Thyroid gland (tissue), 4 donors: ENCODE measurements around the gene OIT3. TPM values are rescaled to one million over a fixed set of nuclear protein-coding genes. Genes with fewer than 3 reads are reported as not detected.

Experiments used
- DNase-seq, 2 donors: peaks; one replicate each; pipeline ENCODE4 v3.0.0-alpha.2; 2019
- H3K27ac ChIP-seq, 3 donors: fragments of 200-600 bp; sonication (generic); 1 replicate in 2 of 3; 2 replicates in 1 of 3; pipeline ENCODE4 v1.5.1; 2016 to 2019; ENCODE audit warnings: mild to moderate bottlenecking in 1 of 3, moderate library complexity in 1 of 3
- H3K27me3 ChIP-seq: fragments of 200-600 bp; sonication (generic); one replicate; pipeline ENCODE4 v1.5.1; 2019
- H3K36me3 ChIP-seq, 2 donors: fragments of 200-600 bp; sonication (generic); one replicate each; pipeline ENCODE4 v1.5.1; 2016 to 2019
- H3K4me1 ChIP-seq, 2 donors: fragments of 200-600 bp; sonication (generic); one replicate each; pipeline ENCODE4 v1.5.1; 2017 to 2019
- H3K4me3 ChIP-seq, 3 donors: fragments of 200-600 bp; sonication (generic); replicated peaks in 1 of 3; 1 replicate in 2 of 3; 2 replicates in 1 of 3; pipeline ENCODE4 v1.5.1; 2016; ENCODE audit warnings: mild to moderate bottlenecking in 1 of 3
- H3K9me3 ChIP-seq: fragments of 200-600 bp; sonication (generic); one replicate; pipeline ENCODE4 v1.5.1; 2017
- CTCF ChIP-seq, 6 experiments: fragments of 200-600 bp in 3 of 6; fragments of 450-650 bp in 3 of 6; sonication (generic) in 3 of 6; IDR thresholded peaks; one replicate each; pipeline ENCODE4 v1.5.1; 2016 to 2019; ENCODE audit warnings: antibody characterized with exemption in 6 of 6, mild to moderate bottlenecking in 2 of 6, inconsistent platforms in 1 of 6, moderate library complexity in 1 of 6
- POLR2A ChIP-seq, 2 donors: fragments of 450-650 bp; IDR thresholded peaks; one replicate each; pipeline ENCODE4 v1.6.1; 2017; ENCODE audit warnings: antibody characterized with exemption in 2 of 2, mild to moderate bottlenecking in 2 of 2, moderate library complexity in 1 of 2
- WGBS, 2 donors: methylation state at CpG; one replicate each; pipeline ENCODE4 v1.1.5; 2017; 5-methylcytosine and 5-hydroxymethylcytosine counted together
- intact Hi-C: fragments of 100-400 bp; cut with DNase I; formaldehyde crosslinking; loops from one replicate; pipeline ENCODE4 v1.15.1; 2023
- total RNA-seq, 4 donors: library from RNA; depleted of rRNA; stranded (reverse); fragments of >200 nt; gene quantifications; one replicate each; pipeline ENCODE4 v1.2.3, GENCODE V29; 2016

Gene OIT3
- total RNA-seq, 4 donors from 2014 or later, result 0.27 TPM; not detected in 3

GRCh38 chr10:72886621-72887020 is 6.9 kb upstream of the OIT3 start:
- Histone ChIP-seq H3K27ac (no peak overlapping the region), H3K36me3 (no peaks in the 10 kb centered on the region), H3K4me3 (no peak overlapping the region), H3K4me1 (no peaks in the 10 kb centered on the region), H3K27me3 (no peaks in the 10 kb centered on the region), H3K9me3 (no peaks in the 10 kb centered on the region)
- intact Hi-C loops, result no loop called here
- DNase-seq, result no peak
- 64 to 71% methylated on average over 1 of the region's 1 CpG for WGBS, 2 donors
- TF ChIP-seq POLR2A (IDR thresholded peaks at IDR 0.05) (no peak), CTCF (IDR thresholded peaks at IDR 0.05) (no peak)

- no peaks in the 10 kb centered on the region for H3K4me1 ChIP-seq
- H3K27me3 ChIP-seq, result no peaks in the 10 kb centered on the region
- intact Hi-C loops, result no loop called here
- no peak overlapping the region for H3K27ac ChIP-seq
- no peak overlapping the region for H3K4me3 ChIP-seq
- no peaks in the 10 kb centered on the region for H3K36me3 ChIP-seq
- no peak for TF ChIP-seq CTCF (IDR thresholded peaks at IDR 0.05)
- TF ChIP-seq POLR2A (IDR thresholded peaks at IDR 0.05), result no peak
- 66 to 70% methylated on average over 5 of the region's 5 CpGs for WGBS, 2 donors
- no peaks in the 10 kb centered on the region for H3K9me3 ChIP-seq
- DNase-seq, result no peak
Observed at GRCh38 chr10:72887043-72887442, 6.5 kb upstream of the OIT3 start.

GRCh38 chr10:72888151-72888638 is 5.3 kb upstream of the OIT3 start:
- TF ChIP-seq CTCF (IDR thresholded peaks at IDR 0.05) (no peak), POLR2A (IDR thresholded peaks at IDR 0.05) (no peak)
- intact Hi-C loops, result no loop called here
- Histone ChIP-seq H3K36me3 (no peaks in the 10 kb centered on the region), H3K4me3 (no peak overlapping the region), H3K9me3 (no peaks in the 10 kb centered on the region), H3K27ac (no peak overlapping the region), H3K27me3 (no peaks in the 10 kb centered on the region), H3K4me1 (no peaks in the 10 kb centered on the region)
- no peak for DNase-seq
- WGBS, 2 donors, result 91 to 96% methylated on average over 7 of the region's 7 CpGs

GRCh38 chr10:72889391-72889831 is 4.1 kb upstream of the OIT3 start:
- intact Hi-C loops, result no loop called here
- H3K27ac ChIP-seq, result no peak overlapping the region
- H3K4me3 ChIP-seq, result no peak overlapping the region
- H3K27me3 ChIP-seq, result no peaks in the 10 kb centered on the region
- no peak for DNase-seq
- TF ChIP-seq POLR2A (IDR thresholded peaks at IDR 0.05), result no peak
- TF ChIP-seq CTCF (IDR thresholded peaks at IDR 0.05), result no peak
- no peaks in the 10 kb centered on the region for H3K4me1 ChIP-seq
- no peaks in the 10 kb centered on the region for H3K36me3 ChIP-seq
- 63 to 67% methylated on average over 6 of the region's 6 CpGs for WGBS, 2 donors
- H3K9me3 ChIP-seq, result no peaks in the 10 kb centered on the region

GRCh38 chr10:72890086-72890485 is 3.5 kb upstream of the OIT3 start:
- WGBS, 2 donors, result 81 to 84% methylated on average over 2 of the region's 2 CpGs
- intact Hi-C loops, result no loop called here
- DNase-seq, result no peak

More at GRCh38 chr10:72890086-72890485, 3.5 kb upstream of the OIT3 start:
- Histone ChIP-seq H3K36me3 (no peaks in the 10 kb centered on the region), H3K27me3 (no peaks in the 10 kb centered on the region), H3K27ac (no peak overlapping the region), H3K4me1 (no peaks in the 10 kb centered on the region), H3K4me3 (no peak overlapping the region), H3K9me3 (no peaks in the 10 kb centered on the region)
- TF ChIP-seq CTCF (IDR thresholded peaks at IDR 0.05) (no peak), POLR2A (IDR thresholded peaks at IDR 0.05) (no peak)
